Right forelimb (tissue), 1 donor: ENCODE data around the gene NLRP12.
"Not testable (repeated sequence)": the region's sequence is repeated elsewhere in the genome, so short reads cannot be mapped to it uniquely, and the experiment has no call there.

Experiments used
- DNase-seq: peaks from one replicate; pipeline ENCODE4 v3.0.0-alpha.2; 2018

NLRP12 gene

GRCh38 chr19:53838446-53838845, 14.3 kb upstream of the NLRP12 start:
- DNase-seq, result not testable (repeated sequence)

GRCh38 chr19:53832861-53833260, 8.7 kb upstream of the NLRP12 start:
- not testable (repeated sequence) for DNase-seq

GRCh38 chr19:53828531-53828930, 4.4 kb upstream of the NLRP12 start:
- no peak for DNase-seq

- DNase-seq, result no peak
These were observed 2.8 kb upstream of the NLRP12 start for GRCh38 chr19:53826876-53827275.

DNA sequence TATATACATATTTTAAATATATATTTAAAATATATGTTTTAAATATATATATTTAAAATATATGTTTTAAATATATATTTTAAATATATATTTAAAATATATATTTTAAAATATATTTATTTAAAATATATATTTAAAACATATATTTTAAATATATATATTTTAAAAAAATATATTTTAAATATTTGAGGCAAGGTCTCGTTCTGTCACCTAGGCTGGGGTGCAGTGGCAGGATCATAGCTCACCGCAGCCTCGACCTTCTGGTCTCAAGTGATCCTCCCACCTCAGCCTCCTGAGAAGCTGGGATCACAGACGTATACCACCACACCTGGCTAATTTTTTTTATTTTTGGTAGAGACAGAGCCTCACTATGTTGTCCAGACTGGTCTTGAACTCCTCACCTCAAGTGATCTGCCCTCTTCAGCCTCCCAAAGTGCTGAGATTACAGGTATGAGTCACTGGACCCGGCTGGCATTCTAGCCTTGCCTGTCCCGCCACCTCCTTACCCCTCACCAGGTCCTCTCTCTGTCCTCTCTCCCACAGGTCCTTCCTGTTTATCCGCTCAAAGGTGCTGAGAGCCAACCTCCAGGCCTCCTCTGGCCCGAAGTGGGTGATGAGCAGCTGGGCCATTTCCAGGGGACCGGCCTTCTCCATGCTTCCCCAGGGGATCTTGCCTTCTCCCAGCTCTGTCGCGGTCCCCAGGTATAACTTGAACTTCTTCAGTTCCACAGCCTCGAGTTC, 564 bp downstream of the NLRP12 start:
- DNase-seq, result no peak

DNA sequence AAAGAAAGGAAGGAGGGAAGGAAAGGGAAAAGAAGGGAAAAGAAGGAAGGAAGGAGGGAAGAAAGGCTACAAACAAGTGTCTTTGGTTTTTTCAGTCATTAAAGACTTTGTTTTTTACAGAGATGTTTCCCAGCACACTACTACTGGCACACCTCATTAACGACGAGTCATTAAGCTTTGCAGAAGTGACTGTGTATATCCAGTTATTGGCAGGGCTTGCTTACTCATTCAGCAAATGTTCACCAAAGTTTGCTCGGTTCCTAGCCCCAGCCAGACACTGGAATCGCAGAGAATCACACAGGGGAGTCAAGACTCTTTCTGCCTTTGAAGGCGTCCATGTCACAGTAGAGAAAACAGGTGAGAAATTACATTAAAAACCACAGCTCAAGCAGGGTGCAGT, 4.3 kb downstream of the NLRP12 start:
- no peak for DNase-seq

GRCh38 chr19:53818756-53819155, 5.4 kb downstream of the NLRP12 start:
- no peak for DNase-seq

DNA sequence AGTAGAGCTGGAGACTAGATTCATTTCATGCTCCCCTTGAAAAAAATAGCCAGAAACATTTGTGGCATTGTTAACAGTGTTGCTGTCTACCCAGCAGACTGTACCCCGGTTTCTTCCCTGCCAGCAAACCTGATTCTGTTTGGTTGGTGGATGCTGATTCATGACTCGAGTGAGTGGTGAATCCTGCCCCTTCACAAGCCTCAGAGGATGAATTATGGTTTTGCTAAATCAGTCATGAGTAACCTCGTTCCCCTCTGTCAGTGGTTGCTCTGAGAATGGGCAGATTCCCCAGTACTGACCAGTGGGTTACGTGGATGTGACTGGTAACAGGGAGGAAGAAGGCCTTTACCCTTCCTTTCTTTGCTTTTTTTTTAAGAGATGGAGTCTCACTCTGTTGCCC, 10.1 kb downstream of the NLRP12 start:
- DNase-seq, result no peak

- DNase-seq, result no peak
These were observed 11.8 kb downstream of the NLRP12 start for GRCh38 chr19:53812335-53812734.

- no peak for DNase-seq
These were observed 13.2 kb downstream of the NLRP12 start for GRCh38 chr19:53810891-53811290.

- DNase-seq, result no peak
These were observed 13.9 kb downstream of the NLRP12 start for GRCh38 chr19:53810187-53810546.

DNA sequence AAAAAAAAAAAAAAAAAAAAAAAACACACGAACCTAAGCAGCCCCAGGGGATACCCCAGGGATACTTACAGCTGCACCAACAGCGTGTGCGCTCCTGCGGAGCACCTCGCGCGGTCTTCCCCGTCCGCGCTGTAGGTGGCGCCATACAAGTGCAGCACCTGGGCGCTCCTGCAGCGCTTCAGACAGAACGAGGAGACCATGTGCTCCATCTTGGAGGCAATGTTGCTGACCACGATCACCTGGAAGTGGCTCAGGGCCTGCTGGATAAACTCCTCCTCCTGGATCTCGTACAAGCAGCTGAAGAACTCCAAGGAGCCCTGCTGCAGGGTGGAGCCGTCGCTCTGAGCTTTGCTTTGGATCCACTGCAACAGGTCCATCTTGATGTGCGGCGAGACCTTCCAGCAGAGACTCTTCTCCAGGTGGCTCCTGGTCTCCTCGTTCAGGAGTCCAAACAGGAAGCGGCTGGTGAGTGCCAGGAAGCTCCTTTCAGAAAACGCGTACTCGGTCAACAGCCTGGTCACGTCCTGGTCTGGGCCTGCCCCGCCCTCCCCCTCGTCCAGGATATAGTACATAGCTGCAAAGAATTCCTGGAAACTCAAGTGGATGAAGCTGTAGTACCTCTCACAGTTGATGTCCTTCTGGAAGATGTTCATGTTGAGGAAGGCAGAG, 14.5 kb downstream of the NLRP12 start:
- no peak for DNase-seq

GRCh38 chr19:53808710-53809125, 15.4 kb downstream of the NLRP12 start:
- no peak for DNase-seq

GRCh38 chr19:53801257-53801656, 22.9 kb downstream of the NLRP12 start:
- no peak for DNase-seq

- DNase-seq, result no peak
These were observed 29.1 kb downstream of the NLRP12 start for GRCh38 chr19:53795019-53795418.

GRCh38 chr19:53792721-53793433, 31.2 kb downstream of the NLRP12 start:
- peak; percentile 80 for DNase-seq

- no peak for DNase-seq
These were observed 34.1 kb downstream of the NLRP12 start for GRCh38 chr19:53789708-53790678.

DNA sequence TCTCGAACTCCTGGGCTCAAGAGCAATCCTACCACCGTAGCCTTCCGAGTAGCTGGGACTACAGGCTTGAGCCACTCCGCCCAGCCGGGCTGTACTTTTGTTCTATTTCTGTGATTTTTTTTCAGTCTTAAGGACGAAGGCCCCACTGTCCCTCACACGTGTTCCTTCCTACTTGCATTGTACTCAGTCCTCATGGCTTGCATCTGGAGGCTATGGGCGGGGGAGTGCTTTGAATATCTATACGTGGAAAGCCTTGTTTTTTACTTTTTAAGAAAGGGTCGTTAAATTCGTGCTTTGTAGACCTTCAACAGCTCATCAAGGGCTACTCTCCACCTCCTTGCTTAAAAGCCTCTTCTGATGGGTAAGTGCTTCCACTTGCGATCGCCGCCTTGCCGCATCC, 36.8 kb downstream of the NLRP12 start:
- DNase-seq, result no peak

- no peak for DNase-seq
These were observed 37.4 kb downstream of the NLRP12 start for GRCh38 chr19:53786744-53787143.

DNA sequence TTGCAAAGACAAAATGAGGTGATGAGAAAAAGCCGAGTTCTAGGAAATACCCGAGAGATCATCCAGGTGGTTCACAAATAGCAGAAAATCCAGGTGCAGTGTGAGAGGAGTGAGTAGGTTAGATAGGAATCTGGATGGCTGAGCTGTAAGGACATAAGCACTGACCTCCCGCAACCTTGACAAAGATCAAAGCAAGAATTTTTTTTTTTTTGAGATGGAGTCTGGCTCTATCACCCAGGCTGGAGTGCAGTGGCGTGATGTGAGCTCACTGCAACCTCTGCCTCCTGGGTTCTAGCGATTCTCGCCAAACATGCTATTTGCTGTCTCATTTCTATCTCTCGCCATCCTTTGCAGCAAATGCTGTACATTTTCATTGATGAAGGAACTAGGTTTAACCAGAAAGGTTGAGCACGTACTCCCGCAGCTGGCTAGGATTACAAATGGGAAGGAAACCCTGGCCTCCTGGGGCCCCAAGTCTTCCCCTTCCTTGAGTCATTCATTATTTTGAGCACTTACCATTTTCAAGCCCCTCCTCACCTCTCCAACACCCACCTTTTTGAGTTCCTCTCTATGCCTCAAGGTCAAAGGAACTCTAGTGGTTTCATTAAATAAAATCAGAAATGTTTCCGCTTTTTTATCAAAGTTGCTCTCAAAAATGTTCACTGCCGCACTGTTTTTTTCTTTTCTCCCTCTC, 38.8 kb downstream of the NLRP12 start:
- no peak for DNase-seq

GRCh38 chr19:53782698-53783097, 41.4 kb downstream of the NLRP12 start:
- no peak for DNase-seq

- not testable (repeated sequence) for DNase-seq
These were observed 42.8 kb downstream of the NLRP12 start for GRCh38 chr19:53781332-53781731.
